ENCODE results near the gene FGFRL1. TPM values are rescaled to one million over a fixed set of nuclear protein-coding genes. Genes with fewer than 3 reads are reported as not detected.

FGFRL1 gene
- polyA plus RNA-seq, 1 donor: 295 TPM

- DNase-seq (ENCODE audit: low read depth): no peak
Measured at GRCh38 chr4:1023075-1023640, 11.7 kb downstream of the FGFRL1 start.

- no peak for DNase-seq (ENCODE audit: low read depth)
Measured at GRCh38 chr4:1023895-1024740, 12.7 kb downstream of the FGFRL1 start.

- DNase-seq (ENCODE audit: low read depth): no peak
Measured at GRCh38 chr4:1024882-1025545, 13.6 kb downstream of the FGFRL1 start.

- DNase-seq (ENCODE audit: low read depth): no peak
Measured at GRCh38 chr4:1026115-1026514, 14.7 kb downstream of the FGFRL1 start.

- no peak for DNase-seq (ENCODE audit: low read depth)
Measured at GRCh38 chr4:1027219-1027914, 15.9 kb downstream of the FGFRL1 start.

- no peak for DNase-seq (ENCODE audit: low read depth)
Measured at GRCh38 chr4:1027915-1028238, 16.5 kb downstream of the FGFRL1 start.

- DNase-seq (ENCODE audit: low read depth): no peak
Measured at GRCh38 chr4:1028574-1029220, 17.3 kb downstream of the FGFRL1 start.

GRCh38 chr4:1029529-1029928 lies 18.1 kb downstream of the FGFRL1 start:
- no peak for DNase-seq (ENCODE audit: low read depth)

- no peak for DNase-seq (ENCODE audit: low read depth)
Measured at GRCh38 chr4:1030031-1030430, 18.6 kb downstream of the FGFRL1 start.

- DNase-seq (ENCODE audit: low read depth): no peak
Measured at GRCh38 chr4:1030559-1030958, 19.1 kb downstream of the FGFRL1 start.

GRCh38 chr4:1031346-1031745 lies 19.9 kb downstream of the FGFRL1 start:
- no peak for DNase-seq (ENCODE audit: low read depth)

- DNase-seq (ENCODE audit: low read depth): no peak
Measured at GRCh38 chr4:1031956-1032795, 20.8 kb downstream of the FGFRL1 start.

- no peak for DNase-seq (ENCODE audit: low read depth)
Measured at GRCh38 chr4:1032861-1033260, 21.4 kb downstream of the FGFRL1 start.

GRCh38 chr4:1033840-1034551 lies 22.6 kb downstream of the FGFRL1 start:
- DNase-seq (ENCODE audit: low read depth): no peak

GRCh38 chr4:1035510-1035909 lies 24.1 kb downstream of the FGFRL1 start:
- no peak for DNase-seq (ENCODE audit: low read depth)

- DNase-seq (ENCODE audit: low read depth): no peak
Measured at GRCh38 chr4:1036095-1036494, 24.7 kb downstream of the FGFRL1 start.

GRCh38 chr4:1036976-1037810 lies 25.8 kb downstream of the FGFRL1 start:
- DNase-seq (ENCODE audit: low read depth): no peak

- no peak for DNase-seq (ENCODE audit: low read depth)
Measured at GRCh38 chr4:1038948-1039492, 27.6 kb downstream of the FGFRL1 start.

All from forelimb muscle (tissue), 1 donor.